Neuronal stem cell (in vitro differentiated cells): ENCODE measurements around the gene MAG.

Source experiments
- DNase-seq: peaks from one replicate; pipeline ENCODE4 v3.0.0-alpha.2; 2013; ENCODE audit warnings: low spot score
- H2AFZ ChIP-seq: one replicate; pipeline ENCODE4 v1.6.1; 2013; ENCODE audit warnings: mild to moderate bottlenecking, low read length, inconsistent platforms
- H2AK5ac ChIP-seq: 2 replicates; pipeline ENCODE4 v1.6.1; 2013; ENCODE audit warnings: low read depth, mild to moderate bottlenecking, inconsistent platforms, low read length, moderate library complexity, mixed read lengths
- H2BK120ac ChIP-seq: 2 replicates; pipeline ENCODE4 v1.6.1; 2013; ENCODE audit warnings: low read depth, mild to moderate bottlenecking, inconsistent platforms, low read length, moderate library complexity, mixed read lengths
- H2BK12ac ChIP-seq: one replicate; pipeline ENCODE4 v1.6.1; 2013; ENCODE audit warnings: low read length, inconsistent platforms
- H2BK15ac ChIP-seq: 2 replicates; pipeline ENCODE4 v1.6.1; 2013; ENCODE audit warnings: mild to moderate bottlenecking, low read length, inconsistent platforms, mixed read lengths
- H2BK5ac ChIP-seq: one replicate; pipeline ENCODE4 v1.6.1; 2013; ENCODE audit warnings: inconsistent platforms, mild to moderate bottlenecking, low read length, moderate library complexity
- H3K14ac ChIP-seq: one replicate; pipeline ENCODE4 v1.6.1; 2013; ENCODE audit warnings: low read length, inconsistent platforms
- H3K18ac ChIP-seq: 2 replicates; pipeline ENCODE4 v1.6.1; 2013; ENCODE audit warnings: low read length, inconsistent platforms
- H3K23ac ChIP-seq: 2 replicates; pipeline ENCODE4 v1.6.1; 2013; ENCODE audit warnings: low read depth, mild to moderate bottlenecking, mixed read lengths, low read length, inconsistent platforms; ENCODE audit not compliant: poor library complexity
- H3K27ac ChIP-seq: replicated peaks from 3 replicates; pipeline ENCODE4 v1.5.1; 2013; ENCODE audit warnings: low read length, inconsistent platforms
- H3K27me3 ChIP-seq, 3 experiments: 2 replicates each; pipeline ENCODE4 v1.6.1; 2013; ENCODE audit warnings: low read length in 3 of 3, mild to moderate bottlenecking in 2 of 3, inconsistent platforms in 1 of 3, low read depth in 1 of 3, mixed read lengths in 1 of 3, moderate library complexity in 1 of 3; ENCODE audit not compliant: control insufficient read depth in 3 of 3, insufficient read depth in 3 of 3
- H3K36me3 ChIP-seq, 2 donors: replicated peaks in 1 of 2; 2 replicates each; pipeline ENCODE4 v1.6.1; 2013; ENCODE audit warnings: low read length in 2 of 2; ENCODE audit not compliant: control insufficient read depth in 2 of 2, insufficient read depth in 2 of 2
- H3K4ac ChIP-seq: 2 replicates; pipeline ENCODE4 v1.6.1; 2013; ENCODE audit warnings: inconsistent platforms, mild to moderate bottlenecking, low read length, moderate library complexity
- H3K4me1 ChIP-seq, 2 donors: 1 replicate in 1 of 2; 2 replicates in 1 of 2; pipeline ENCODE4 v1.6.1; 2013; ENCODE audit warnings: low read length in 2 of 2, low read depth in 1 of 2; ENCODE audit not compliant: control insufficient read depth in 2 of 2, insufficient read depth in 1 of 2
- H3K4me2 ChIP-seq: one replicate; pipeline ENCODE4 v1.6.1; 2013; ENCODE audit warnings: mild to moderate bottlenecking, low read length, inconsistent platforms; ENCODE audit not compliant: insufficient read depth, poor library complexity, severe bottlenecking
- H3K4me3 ChIP-seq, 2 donors: 2 replicates each; pipeline ENCODE4 v1.5.1; 2013; ENCODE audit warnings: low read length in 2 of 2, mild to moderate bottlenecking in 2 of 2, inconsistent platforms in 1 of 2, moderate library complexity in 1 of 2
- H3K79me1 ChIP-seq: one replicate; pipeline ENCODE4 v1.6.1; 2013; ENCODE audit warnings: low read depth, mild to moderate bottlenecking, inconsistent platforms, low read length, moderate library complexity
- H3K9ac ChIP-seq: one replicate; pipeline ENCODE4 v1.6.1; 2013; ENCODE audit warnings: mild to moderate bottlenecking, low read depth, low read length, inconsistent platforms; ENCODE audit not compliant: poor library complexity
- H3K9me3 ChIP-seq, 2 donors: replicated peaks in 1 of 2; 2 replicates each; pipeline versions ENCODE3 to v1.6.1; 2013; ENCODE audit warnings: low read length in 2 of 2, mild to moderate bottlenecking in 2 of 2, inconsistent platforms in 1 of 2, low read depth in 1 of 2, mixed read lengths in 1 of 2, moderate library complexity in 1 of 2; ENCODE audit not compliant: control insufficient read depth in 2 of 2, insufficient read depth in 1 of 2
- H4K8ac ChIP-seq: one replicate; pipeline ENCODE4 v1.6.1; 2013; ENCODE audit warnings: low read depth, mild to moderate bottlenecking, inconsistent platforms, low read length, moderate library complexity
- H4K91ac ChIP-seq: one replicate; pipeline ENCODE4 v1.6.1; 2013; ENCODE audit warnings: low read length, low read depth, mild to moderate bottlenecking, inconsistent platforms; ENCODE audit not compliant: poor library complexity
- WGBS, 2 donors: extraction: QIAGEN DNeasy Blood & Tissue Kit; methylation state at CpG; one replicate each; pipeline ENCODE4 v1.1.7; 2013; ENCODE audit warnings: missing lambda C conversion rate in 2 of 2, mixed read lengths in 1 of 2; ENCODE audit not compliant: insufficient read length in 2 of 2, insufficient replicate concordance in 1 of 2; ENCODE audit errors: extremely low coverage in 2 of 2; 5-methylcytosine and 5-hydroxymethylcytosine counted together

The MAG gene

DNA sequence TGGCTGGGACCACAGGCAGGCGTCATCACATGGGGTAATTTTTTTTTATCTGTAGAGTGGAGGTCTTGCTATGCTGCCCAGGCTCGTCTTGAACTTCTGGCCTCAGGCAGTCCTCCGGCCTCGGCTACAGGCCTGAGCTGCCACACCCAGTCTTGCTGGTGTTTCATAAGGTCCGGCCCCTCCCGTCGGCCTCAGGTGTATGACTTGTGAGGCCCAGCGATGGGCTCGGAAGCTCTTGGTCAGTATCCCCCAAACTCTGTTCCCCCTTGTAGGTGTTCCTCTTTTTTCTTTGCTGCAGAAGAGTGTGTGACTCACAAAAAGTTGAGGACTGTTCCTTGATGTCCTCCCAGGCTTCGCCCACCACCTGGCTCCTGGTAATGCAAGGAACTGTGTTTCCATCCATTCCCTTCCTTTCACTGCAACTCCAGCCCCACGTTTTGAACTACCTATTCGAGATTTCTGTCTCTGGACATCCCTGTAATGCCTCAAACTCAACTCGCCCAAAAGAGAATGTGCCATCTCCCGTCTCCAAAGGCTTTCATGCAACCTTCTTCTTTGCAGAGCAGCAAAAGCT lies 18.2 kb upstream of the MAG start:
- Histone ChIP-seq H3K4me2 (no peak overlapping the region), H3K4me1 (peaks cover 0 to 5% of the 10 kb centered on the region in 2 donors)
- WGBS, 2 donors: no CpG with 5 or more reads among the region's 14 CpGs

DNA sequence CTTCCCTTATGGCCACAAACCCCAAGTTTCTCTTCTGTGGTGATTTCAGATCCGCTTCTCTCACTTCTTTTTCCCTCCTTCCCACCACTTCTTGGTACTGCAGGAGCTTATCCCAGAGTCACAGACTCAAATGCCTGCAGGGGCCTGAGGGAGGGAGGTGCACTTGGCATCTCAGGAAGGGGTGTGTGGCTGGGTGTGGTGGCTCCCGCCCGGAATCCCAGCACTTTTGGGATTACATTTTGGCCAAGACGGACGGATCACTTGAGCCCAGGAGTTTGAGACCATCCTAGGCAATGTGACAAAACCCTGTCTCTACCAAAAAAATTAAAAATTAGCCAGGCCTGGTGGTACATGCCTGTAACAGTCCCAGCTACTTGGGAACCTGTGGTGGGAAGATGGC lies 17.6 kb upstream of the MAG start:
- no peak overlapping the region for H2AK5ac ChIP-seq
- H2BK120ac ChIP-seq: no peak overlapping the region
- no peak overlapping the region for H3K9ac ChIP-seq
- no peaks in the 10 kb centered on the region for H3K9me3 ChIP-seq
- H3K14ac ChIP-seq: no peak overlapping the region
- H2AFZ ChIP-seq: no peak overlapping the region
- no peak overlapping the region for H3K27ac ChIP-seq
- H3K23ac ChIP-seq: no peak overlapping the region
- H2BK12ac ChIP-seq: no peak overlapping the region
- no CpG with 5 or more reads among the region's 5 CpGs for WGBS, 2 donors
- no peak overlapping the region for H3K18ac ChIP-seq
- H3K79me1 ChIP-seq: peaks cover 11% of the 10 kb centered on the region
- no peak overlapping the region for H2BK5ac ChIP-seq
- no peaks in the 10 kb centered on the region for H3K27me3 ChIP-seq
- no peak overlapping the region for H2BK15ac ChIP-seq
- no peak overlapping the region for H3K4me2 ChIP-seq
- no peak overlapping the region for H4K91ac ChIP-seq
- H4K8ac ChIP-seq: no peak overlapping the region
- no peak overlapping the region for H3K4me3 ChIP-seq
- DNase-seq: no peak
- H3K36me3 ChIP-seq: peaks cover 49 to 90% of the 10 kb centered on the region in 2 donors
- H3K4ac ChIP-seq: no peak overlapping the region
- peaks cover 0 to 5% of the 10 kb centered on the region in 2 donors for H3K4me1 ChIP-seq

More for the DNA sequence above, 18.2 kb upstream of the MAG start:
- Histone ChIP-seq H3K14ac (no peak overlapping the region), H3K36me3 (peaks cover 48 to 88% of the 10 kb centered on the region in 2 donors), H2BK15ac (no peak overlapping the region), H4K8ac (no peak overlapping the region), H3K23ac (no peak overlapping the region), H2AK5ac (no peak overlapping the region), H3K79me1 (peaks cover 11% of the 10 kb centered on the region), H3K9ac (no peak overlapping the region), H4K91ac (no peak overlapping the region), H2BK120ac (no peak overlapping the region), H3K4ac (no peak overlapping the region), H3K27ac (no peak overlapping the region), H3K27me3 (no peaks in the 10 kb centered on the region), H3K18ac (no peak overlapping the region), H2BK5ac (no peak overlapping the region), H3K4me3 (no peak overlapping the region), H2BK12ac (no peak overlapping the region), H2AFZ (no peak overlapping the region), H3K9me3 (no peaks in the 10 kb centered on the region)
- DNase-seq: no peak

DNA sequence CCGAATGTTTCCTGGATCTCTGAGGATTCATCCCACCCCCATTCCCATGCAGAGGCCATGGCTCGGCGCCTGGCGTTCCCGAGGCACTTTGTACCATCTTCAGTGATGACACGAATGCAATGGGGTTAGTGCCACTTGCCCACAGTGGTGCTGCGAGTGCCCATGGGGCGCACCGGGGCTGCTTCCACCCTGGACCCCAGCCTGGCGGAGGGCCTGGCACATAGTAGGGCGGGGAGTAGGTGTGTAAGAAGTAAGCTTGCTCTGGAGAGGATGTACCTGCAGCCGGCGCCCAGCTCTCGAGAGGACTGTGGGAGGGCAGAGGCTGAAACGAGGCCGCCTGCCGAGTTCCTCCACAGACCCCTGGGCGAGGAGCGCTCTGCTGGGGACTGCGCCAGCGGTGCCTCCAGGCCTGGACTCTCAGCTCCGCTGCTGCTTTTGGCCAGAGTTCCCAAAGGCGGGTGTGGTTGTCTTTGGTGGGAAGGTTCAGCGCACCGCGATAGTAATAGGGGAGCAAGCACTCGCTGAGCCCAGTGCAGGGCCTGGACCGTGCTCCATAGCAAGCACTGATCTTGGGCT lies 15.2 kb upstream of the MAG start:
- Histone ChIP-seq H3K27me3 (no peaks in the 10 kb centered on the region), H4K8ac (no peak overlapping the region), H2BK12ac (no peak overlapping the region), H2AFZ (no peak overlapping the region), H2BK5ac (peak overlapping the region; percentile 13), H3K4ac (no peak overlapping the region), H3K18ac (no peak overlapping the region), H3K9me3 (no peaks in the 10 kb centered on the region), H3K4me2 (no peak overlapping the region), H3K27ac (no peak overlapping the region), H3K9ac (no peak overlapping the region), H3K23ac (no peak overlapping the region), H3K4me1 (peaks cover 0 to under 1% of the 10 kb centered on the region in 2 donors), H2AK5ac (no peak overlapping the region), H3K36me3 (peaks cover 33 to 73% of the 10 kb centered on the region in 2 donors), H3K4me3 (no peak overlapping the region), H2BK120ac (no peak overlapping the region), H4K91ac (no peak overlapping the region), H3K14ac (no peak overlapping the region), H3K79me1 (peaks cover 1% of the 10 kb centered on the region), H2BK15ac (no peak overlapping the region)
- no CpG with 5 or more reads among the region's 28 CpGs for WGBS, 2 donors
- no peak for DNase-seq

- Histone ChIP-seq H3K9me3 (peaks cover 0 to 3% of the 10 kb centered on the region in 2 donors), H2BK15ac (no peak overlapping the region), H3K18ac (no peak overlapping the region), H3K27ac (no peak overlapping the region), H4K8ac (no peak overlapping the region), H2AFZ (no peak overlapping the region), H2BK5ac (no peak overlapping the region), H3K36me3 (peaks cover 21 to 54% of the 10 kb centered on the region in 2 donors), H2BK12ac (no peak overlapping the region), H3K4me3 (no peak overlapping the region), H3K79me1 (no peaks in the 10 kb centered on the region), H2AK5ac (no peak overlapping the region), H3K4me2 (no peak overlapping the region), H2BK120ac (no peak overlapping the region), H3K4ac (no peak overlapping the region), H3K9ac (no peak overlapping the region), H4K91ac (no peak overlapping the region), H3K23ac (peak overlapping the region; percentile 31), H3K27me3 (peaks cover 0 to 2% (median 0%) of the 10 kb centered on the region in 3 experiments), H3K14ac (no peak overlapping the region), H3K4me1 (peaks cover 0 to 3% of the 10 kb centered on the region in 2 donors)
- no CpG with 5 or more reads among the region's 45 CpGs for WGBS, 2 donors
- no peak for DNase-seq
Measured at GRCh38 chr19:35278578-35279284, 13.2 kb upstream of the MAG start.
